K562 (cell line): ENCODE results near the gene ZNF275. TPM values are rescaled to one million over a fixed set of nuclear protein-coding genes. Genes with fewer than 3 reads are reported as not detected.

ENCODE experiments used
- CHD4 ChIP-seq: fragments of 200-600 bp; sonication (generic); IDR thresholded peaks from 3 replicates; pipeline ENCODE4 v1.6.1; 2012; ENCODE audit warnings: low read depth, mild to moderate bottlenecking, mixed read lengths, low read length, inconsistent platforms; ENCODE audit not compliant: insufficient read depth, insufficient replicate concordance, poor library complexity, severe bottlenecking
- CTCF ChIP-seq, 3 experiments: IDR thresholded peaks in 2 of 3; conservative IDR thresholded peaks in 1 of 3; 2 replicates each; pipeline ENCODE4 v1.5.1; 2011 to 2012; ENCODE audit warnings: low read length in 3 of 3, mild to moderate bottlenecking in 3 of 3, control low read depth in 2 of 3, improper control_type of control experiment in 1 of 3, inconsistent platforms in 1 of 3, low read depth in 1 of 3, mixed read lengths in 1 of 3, moderate library complexity in 1 of 3; ENCODE audit not compliant: insufficient read depth in 2 of 3
- FOXA3 ChIP-seq, 2 experiments: fragments of 450-650 bp in 1 of 2; sonication (generic) in 1 of 2; formaldehyde crosslinking; IDR thresholded peaks in 1 of 2; conservative IDR thresholded peaks in 1 of 2; 2 replicates each; pipeline versions ENCODE4 v1.4.0 to v1.8.0; 2020 to 2022; ENCODE audit warnings: mild to moderate bottlenecking in 2 of 2, missing genetic modification reagents in 1 of 2
- HNRNPH1 ChIP-seq: fragments of 200-400 bp; formaldehyde crosslinking; optimal IDR thresholded peaks from 2 replicates; pipeline ENCODE3; 2017; ENCODE audit warnings: low read depth, mild to moderate bottlenecking, low read length, moderate library complexity
- HNRNPL ChIP-seq: fragments of 200-400 bp; formaldehyde crosslinking; IDR thresholded peaks from 2 replicates; pipeline ENCODE4 v1.6.1; 2017; ENCODE audit warnings: low read depth, mild to moderate bottlenecking, low read length
- LCOR ChIP-seq: sonication (generic); formaldehyde crosslinking; IDR thresholded peaks from 2 replicates; pipeline ENCODE4 v1.8.0; 2022; ENCODE audit warnings: mild to moderate bottlenecking, missing genetic modification reagents
- MTF1 ChIP-seq: fragments of 250-450 bp; sonication (Bioruptor Pico); IDR thresholded peaks from 2 replicates; pipeline ENCODE4 v1.9.0; 2021; ENCODE audit warnings: moderate library complexity, mild to moderate bottlenecking, inconsistent platforms, borderline replicate concordance
- NR0B1 ChIP-seq: fragments of 450-650 bp; IDR thresholded peaks from one replicate; pipeline ENCODE4 v1.6.1; 2018; ENCODE audit warnings: mild to moderate bottlenecking, moderate library complexity; ENCODE audit not compliant: partially characterized antibody
- RBM14 ChIP-seq: fragments of 200-400 bp; formaldehyde crosslinking; IDR thresholded peaks from 2 replicates; pipeline ENCODE4 v1.6.1; 2018; ENCODE audit warnings: low read depth, mild to moderate bottlenecking, low read length, moderate library complexity, borderline replicate concordance; ENCODE audit not compliant: insufficient read depth
- RBM15 ChIP-seq: fragments of 200-400 bp; formaldehyde crosslinking; IDR thresholded peaks from 2 replicates; pipeline ENCODE4 v1.6.1; 2018; ENCODE audit warnings: mild to moderate bottlenecking, low read length, moderate library complexity; ENCODE audit not compliant: insufficient read depth
- RBM34 ChIP-seq: fragments of 200-400 bp; formaldehyde crosslinking; IDR thresholded peaks from 2 replicates; pipeline ENCODE4 v1.6.1; 2018; ENCODE audit warnings: low read length, borderline replicate concordance; ENCODE audit not compliant: insufficient read depth
- RHOXF2B ChIP-seq: fragments of 250-450 bp; sonication (Bioruptor Pico); conservative IDR thresholded peaks from 2 replicates; pipeline ENCODE4 v1.5.1; 2021
- SAFB ChIP-seq: fragments of 200-400 bp; formaldehyde crosslinking; IDR thresholded peaks from 2 replicates; pipeline ENCODE4 v1.6.1; 2017; ENCODE audit warnings: low read depth, low read length, borderline replicate concordance
- SIX5 ChIP-seq, 2 experiments: IDR thresholded peaks; 2 replicates each; pipeline ENCODE4 v1.6.1; 2011; ENCODE audit warnings: low read length in 2 of 2, borderline replicate concordance in 1 of 2, low read depth in 1 of 2, mild to moderate bottlenecking in 1 of 2, moderate library complexity in 1 of 2; ENCODE audit not compliant: insufficient read depth in 1 of 2
- SRSF9 ChIP-seq: fragments of 200-400 bp; formaldehyde crosslinking; IDR thresholded peaks from 2 replicates; pipeline ENCODE4 v1.6.1; 2017; ENCODE audit warnings: low read depth, low read length, borderline replicate concordance
- STAT6 ChIP-seq: sonication (generic); formaldehyde crosslinking; IDR thresholded peaks from 2 replicates; pipeline ENCODE4 v1.8.1; 2023; ENCODE audit warnings: mild to moderate bottlenecking, missing genetic modification reagents
- polyA plus RNA-seq, 8 experiments: library from polyadenylated mRNA; depleted of rRNA in 4 of 8; stranded (reverse) in 5 of 8; unstranded in 3 of 8; fragments of >200 nt; fragmentation: Nextera tagmentation in 2 of 8; fragmentation: Illumina TruSeq in 1 of 8; extraction: Ambion mirVana in 2 of 8; extraction: Trizol in 1 of 8; gene quantifications; 2 replicates each; pipeline versions ENCODE4 v1.2.1 to v1.2.3, GENCODE V29; 2011 to 2014; ENCODE audit warnings: inconsistent platforms in 1 of 8, missing spikeins in 1 of 8
- total RNA-seq, 7 experiments: library from RNA; depleted of rRNA in 6 of 7; stranded (reverse); fragments of >200 nt in 6 of 7; fragmentation: Illumina TruSeq in 2 of 7; extraction: Trizol in 2 of 7; gene quantifications; 2 replicates each; pipeline versions ENCODE4 v1.2.1 to v1.2.3, GENCODE V29; 2011 to 2021; ENCODE audit warnings: low replicate concordance in 1 of 7

Gene ZNF275
- total and polyA plus RNA-seq, 9 of the 15 experiments (the other 6 are each of a cell fraction or from before 2014, with no cell fraction given), result 2.1 to 19.1 (median 12.0) TPM

GRCh38 chrX:153379971-153380581 lies 46.1 kb downstream of the ZNF275 start (continued):
- TF ChIP-seq LCOR (CRISPR knock-in tag), result no peak
- TF ChIP-seq MTF1 (CRISPR knock-in tag), result no peak
- no peak for TF ChIP-seq RBM14
- TF ChIP-seq SIX5 (IDR thresholded peaks at IDR 0.05; ENCODE audit: borderline replicate concordance in 1 of 2, insufficient read depth in 1 of 2, low read depth in 1 of 2, low read length in 2 of 2), result no peak
- TF ChIP-seq SAFB, result no peak
- no peak for TF ChIP-seq HNRNPL
- TF ChIP-seq RBM34, result no peak
- TF ChIP-seq CTCF (IDR thresholded peaks at IDR 0.05 in 2 of 3, conservative IDR thresholded peaks at IDR 0.05 in 1 of 3; ENCODE audit: insufficient read depth in 2 of 3, low read depth in 1 of 3, low read length in 3 of 3), result no peak
- TF ChIP-seq RBM15, result no peak
- no peak for TF ChIP-seq HNRNPH1
- no peak for TF ChIP-seq SRSF9
- no peak for TF ChIP-seq NR0B1
- TF ChIP-seq STAT6 (CRISPR knock-in tag), result no peak
- TF ChIP-seq RHOXF2B (CRISPR knock-in tag), result no peak
- TF ChIP-seq FOXA3 (CRISPR knock-in tag; conservative IDR thresholded peaks at IDR 0.05 in 1 of 2, IDR thresholded peaks at IDR 0.05 in 1 of 2), result no peak
- no peak for TF ChIP-seq CHD4
